CD4-positive, alpha-beta T cell treated with Interleukin-1 beta for 1 hour (primary cell): ENCODE data around the gene LHFPL2.
A peak's percentile ranks its signal among the peaks of the same experiment; 100 is the strongest.

Experiments used
- DNase-seq, 2 donors: peaks; one replicate each; pipeline ENCODE4 v3.0.0-alpha.2; 2020 to 2022

LHFPL2 gene

GRCh38 chr5:78514427-78515330, 133.9 kb downstream of the LHFPL2 start:
- no peak for DNase-seq

DNA sequence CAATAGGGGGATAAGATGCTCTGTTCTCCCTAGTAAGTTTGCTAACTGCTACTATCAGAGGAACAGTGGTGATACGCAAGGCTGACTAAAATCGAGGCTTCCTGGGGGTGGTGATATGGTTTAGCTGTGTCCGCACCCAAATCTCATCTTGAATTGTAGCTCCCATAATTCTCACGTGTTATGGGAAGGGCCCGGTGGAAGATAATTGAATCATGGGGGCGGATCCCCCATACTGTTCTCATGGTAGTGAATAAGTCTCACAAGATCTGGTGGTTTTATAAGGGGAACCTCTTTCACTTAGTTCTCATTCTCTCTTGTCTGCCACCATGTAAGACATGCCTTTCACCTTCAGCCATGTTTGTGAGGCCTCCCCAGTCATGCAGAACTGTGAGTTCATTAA, 135.1 kb downstream of the LHFPL2 start:
- no peak for DNase-seq

DNA sequence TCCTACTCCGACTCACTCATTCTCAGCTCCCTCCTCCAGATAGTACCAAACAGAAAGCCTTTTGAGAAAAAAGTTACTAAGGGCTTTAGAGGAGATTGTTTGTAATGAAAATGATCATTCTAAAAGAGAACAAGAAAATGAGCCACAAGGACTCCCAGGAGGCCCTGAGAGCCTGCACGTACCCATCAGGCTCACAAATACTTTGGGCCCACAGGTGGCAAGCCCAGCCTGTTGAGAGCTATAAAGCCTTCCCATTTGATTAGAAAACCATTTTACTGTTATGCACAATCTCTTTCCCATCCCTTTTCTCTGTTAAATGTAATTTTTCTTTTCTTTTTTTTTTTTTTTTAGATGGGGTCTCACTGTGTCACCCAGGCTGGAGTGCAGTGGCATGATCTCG, 136.1 kb downstream of the LHFPL2 start:
- no peak for DNase-seq

DNA sequence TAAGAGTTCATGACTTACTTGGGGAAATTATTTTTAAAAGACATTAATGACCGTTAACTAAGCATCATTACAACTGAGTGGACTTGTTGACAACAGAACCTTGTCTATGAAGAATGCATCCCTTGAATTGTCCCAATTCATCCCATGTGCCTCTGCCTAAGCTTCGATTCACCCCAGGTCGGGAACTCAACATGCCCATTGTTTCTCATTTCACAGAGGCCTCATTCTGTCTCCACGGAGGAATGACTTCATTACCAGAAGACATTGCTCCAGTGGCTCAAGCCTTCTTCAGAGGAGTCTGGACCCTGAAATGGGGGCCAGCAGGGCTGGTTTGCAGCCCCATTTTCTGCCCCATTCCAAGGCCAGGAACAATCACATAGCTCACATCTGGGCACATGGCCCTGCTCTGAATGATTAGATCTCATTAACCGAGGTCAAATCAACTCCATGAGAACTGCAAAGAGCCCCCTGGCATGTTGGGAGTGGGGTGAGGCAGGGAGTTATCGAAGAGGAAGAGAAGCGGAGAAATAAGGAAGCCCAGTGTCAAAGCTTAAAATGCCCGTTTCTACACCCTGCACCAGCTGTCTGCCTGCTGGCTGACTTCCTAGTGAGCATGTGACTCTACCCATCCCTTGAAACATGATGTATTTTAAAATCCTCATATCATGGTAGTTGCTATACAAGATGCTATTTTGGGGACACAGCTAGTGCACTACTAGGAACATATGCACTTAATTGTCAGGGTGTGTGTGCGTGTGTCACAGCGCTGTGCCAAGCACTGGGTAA, 137.3 kb downstream of the LHFPL2 start:
- peak in 1 of 2 donors; percentile 15 for DNase-seq

DNA sequence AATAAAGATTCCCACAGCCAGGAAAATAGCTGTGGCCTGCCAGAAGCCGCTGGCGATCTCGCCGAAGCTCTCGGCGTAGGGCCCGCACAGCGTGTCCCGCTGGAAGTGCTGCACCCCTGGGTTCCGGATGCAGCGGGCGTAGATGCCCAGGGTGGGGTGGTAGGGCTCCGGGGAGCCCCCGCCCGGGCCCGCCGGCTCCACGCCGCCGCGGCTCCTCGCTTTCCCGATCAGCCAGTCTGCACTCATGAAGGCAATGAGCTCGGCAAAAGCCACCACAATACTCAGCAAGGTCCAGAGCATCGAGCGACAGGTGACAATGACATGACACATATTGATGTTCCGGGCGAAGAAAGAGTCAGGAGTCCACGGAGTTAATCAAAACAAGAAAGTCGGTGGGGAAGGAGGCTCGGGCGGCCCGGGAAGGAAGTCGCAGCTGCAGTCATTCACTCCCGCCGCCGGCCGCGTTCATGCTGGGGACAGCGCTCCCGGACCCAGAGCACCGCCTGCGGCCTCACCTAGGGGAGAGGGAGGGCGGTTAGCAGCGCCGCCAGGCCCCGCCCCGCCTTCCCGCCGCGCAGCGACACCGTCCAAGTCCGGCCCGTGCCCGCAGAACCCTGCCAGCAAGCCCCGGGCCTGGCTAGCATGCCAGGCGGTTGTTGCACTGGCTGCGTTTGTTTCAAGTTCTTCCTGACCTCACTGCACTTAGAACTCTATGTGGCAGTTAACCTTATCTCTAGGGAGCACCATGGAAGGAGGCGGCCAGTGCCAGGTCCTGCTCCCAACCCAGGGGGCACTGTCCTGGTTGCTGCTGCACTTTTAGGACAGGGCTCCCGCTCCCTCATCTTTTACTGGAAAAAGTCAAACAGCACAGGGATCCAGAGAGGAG, 138.4 kb downstream of the LHFPL2 start:
- DNase-seq = peak; percentile 15 to 47

DNA sequence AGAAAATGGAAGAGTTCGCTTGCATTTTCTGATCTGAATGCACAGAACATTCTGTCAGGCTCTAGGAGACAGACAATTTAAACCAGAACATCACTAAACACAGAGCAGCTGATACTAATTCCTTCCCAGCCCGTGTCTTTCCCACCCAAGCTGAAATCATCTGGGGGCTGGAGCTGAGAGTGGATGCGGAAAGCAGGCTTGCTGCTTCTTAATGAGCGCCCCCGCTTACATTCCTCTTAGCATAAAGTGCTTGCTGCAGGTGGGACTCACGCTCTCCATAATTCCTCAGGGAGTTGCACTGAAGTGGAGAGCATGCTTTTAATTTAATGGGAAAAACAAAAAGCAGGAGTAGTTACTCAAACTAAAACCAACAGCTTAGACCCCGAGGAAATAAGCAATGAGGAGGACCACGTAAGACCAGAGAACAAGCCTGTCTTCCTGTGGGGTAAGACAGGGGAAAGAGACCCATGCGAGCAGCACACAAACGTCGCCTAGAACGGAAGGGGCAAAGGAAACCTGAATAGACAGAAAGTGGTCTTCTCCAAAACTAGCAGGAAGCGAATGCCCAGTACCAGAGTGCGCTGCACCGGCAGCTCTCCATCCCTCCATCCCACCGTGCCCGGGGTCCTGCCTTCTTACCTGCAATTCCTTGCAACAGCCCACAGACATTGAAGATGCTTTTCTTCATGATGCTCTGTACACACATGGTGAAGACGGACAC, 139.3 kb downstream of the LHFPL2 start:
- no peak for DNase-seq

GRCh38 chr5:78508186-78508765, 140.3 kb downstream of the LHFPL2 start:
- DNase-seq = no peak

- DNase-seq = no peak
Measured at GRCh38 chr5:78507531-78507930, 141.0 kb downstream of the LHFPL2 start.

- DNase-seq = no peak
Measured at GRCh38 chr5:78506261-78507024, 142.1 kb downstream of the LHFPL2 start.

DNA sequence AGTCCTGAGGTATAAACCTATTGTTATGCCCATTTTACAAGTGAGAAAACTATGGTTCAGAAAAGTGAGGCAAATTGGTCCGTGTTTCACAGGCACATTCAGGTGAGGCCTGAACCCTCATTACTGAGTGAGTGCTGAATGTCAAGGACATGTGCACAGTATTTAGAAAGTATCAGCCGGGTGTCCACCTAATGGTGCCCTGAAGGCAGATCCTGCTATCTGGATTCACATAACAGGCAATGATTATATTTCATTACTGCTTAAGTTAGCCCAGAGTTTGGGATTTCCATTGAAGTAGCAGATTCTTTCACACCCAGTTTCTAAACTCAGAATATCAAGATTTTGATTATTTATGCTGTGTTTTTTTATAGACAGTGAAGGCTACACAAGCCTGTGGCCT, 142.7 kb downstream of the LHFPL2 start:
- no peak for DNase-seq

GRCh38 chr5:78504704-78505677, 143.6 kb downstream of the LHFPL2 start:
- DNase-seq = no peak

GRCh38 chr5:78503958-78504653, 144.5 kb downstream of the LHFPL2 start:
- DNase-seq = no peak

GRCh38 chr5:78501411-78502352, 146.9 kb downstream of the LHFPL2 start:
- DNase-seq = no peak

GRCh38 chr5:78500871-78501270, 147.7 kb downstream of the LHFPL2 start:
- no peak for DNase-seq

DNA sequence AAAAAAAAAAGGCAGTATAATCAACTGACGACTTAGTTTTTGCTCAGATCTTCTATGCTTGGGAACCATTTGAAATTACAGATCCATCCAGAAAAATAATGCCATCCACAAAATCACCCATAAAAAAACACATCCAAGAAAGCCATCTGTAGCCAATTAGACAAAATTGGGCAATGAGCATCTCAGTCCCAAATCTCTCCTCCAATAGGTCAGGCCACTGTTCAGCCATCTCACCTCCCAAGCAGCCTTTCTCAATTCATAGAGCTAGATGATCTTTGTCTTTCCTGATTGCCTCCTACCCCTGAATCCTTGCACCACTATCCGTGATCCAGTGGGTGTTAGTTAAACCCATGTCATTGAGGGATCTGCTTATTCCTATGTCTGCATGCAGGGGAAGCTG, 148.5 kb downstream of the LHFPL2 start:
- no peak for DNase-seq

- DNase-seq = no peak
Measured at GRCh38 chr5:78499485-78499884, 149.1 kb downstream of the LHFPL2 start.

DNA sequence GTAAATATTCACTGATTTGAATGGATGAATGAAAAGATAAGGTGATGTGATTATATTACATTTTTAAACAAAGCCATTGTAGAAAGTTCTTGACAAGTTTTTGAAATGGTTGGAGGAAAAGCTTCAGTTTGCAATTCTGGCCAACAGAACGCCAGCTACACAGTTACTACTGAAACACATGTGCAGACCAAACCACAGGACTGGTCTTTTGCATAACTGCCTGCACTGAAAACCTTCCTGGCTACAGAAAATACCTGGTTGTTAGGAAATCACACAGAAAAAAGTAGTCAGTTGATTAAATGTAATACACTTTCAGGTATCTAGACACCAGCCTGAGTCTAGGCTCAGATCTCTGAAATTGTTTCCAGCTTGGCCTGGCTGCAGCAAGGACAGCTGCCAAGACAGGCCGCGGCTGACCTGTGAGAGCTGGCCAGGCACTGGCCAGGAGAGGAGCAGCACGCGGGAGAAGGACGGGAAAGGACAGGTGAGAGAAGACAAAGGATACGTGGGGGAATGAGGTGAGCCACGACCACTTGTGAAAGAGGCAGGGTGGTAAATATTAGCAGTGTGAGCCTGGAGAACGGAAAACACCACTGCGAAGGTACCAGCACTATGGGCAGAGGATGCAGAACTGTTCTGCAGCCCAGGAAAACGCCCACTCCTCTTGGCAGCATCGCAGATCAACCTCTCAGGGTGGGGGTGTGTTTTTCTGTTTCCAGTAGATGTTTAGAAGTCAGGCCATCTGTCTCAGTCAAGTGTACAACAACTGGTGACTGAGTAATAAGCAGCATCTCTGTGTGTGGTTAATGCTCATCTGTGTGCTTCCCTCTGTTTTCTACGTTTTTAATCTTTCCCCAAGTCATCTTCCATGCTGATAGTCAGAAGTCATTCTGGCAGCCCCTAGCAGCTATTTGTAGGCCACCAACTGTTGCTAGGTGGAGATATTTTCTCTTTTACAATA, 150.7 kb downstream of the LHFPL2 start:
- no peak for DNase-seq
